GM21381 (cell line): ENCODE results near the gene PRDM2.
"Not testable (repeated sequence)": the region's sequence is repeated elsewhere in the genome, so short reads cannot be mapped to it uniquely, and the experiment has no call there.

ENCODE experiments used
- ATAC-seq: cut with Tn5 transposase; IDR thresholded peaks from one replicate; pipeline ENCODE4 v1.9.1; 2021; ENCODE audit warnings: mild to moderate bottlenecking, moderate library complexity; ENCODE audit not compliant: unreplicated experiment

PRDM2 gene

DNA sequence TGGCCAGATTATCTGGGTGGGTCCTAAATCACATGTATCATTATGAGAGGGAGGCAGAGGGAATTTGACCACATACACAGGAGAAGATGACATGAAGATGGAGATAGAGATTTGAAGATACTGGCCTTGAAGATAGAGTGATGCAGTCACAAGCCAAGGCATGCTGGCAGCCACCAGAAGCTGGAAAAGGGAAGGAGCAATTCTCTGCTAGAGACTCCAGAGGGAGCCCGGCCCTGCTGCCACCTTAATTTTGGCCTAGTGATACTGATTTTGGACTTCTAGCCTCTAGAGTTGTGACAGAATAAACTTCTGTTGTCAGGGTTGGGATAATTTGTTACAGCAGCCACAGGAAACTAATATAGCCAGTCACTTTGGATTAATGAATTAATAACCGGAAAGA lies 2.2 kb upstream of the PRDM2 start:
- ATAC-seq = no peak

DNA sequence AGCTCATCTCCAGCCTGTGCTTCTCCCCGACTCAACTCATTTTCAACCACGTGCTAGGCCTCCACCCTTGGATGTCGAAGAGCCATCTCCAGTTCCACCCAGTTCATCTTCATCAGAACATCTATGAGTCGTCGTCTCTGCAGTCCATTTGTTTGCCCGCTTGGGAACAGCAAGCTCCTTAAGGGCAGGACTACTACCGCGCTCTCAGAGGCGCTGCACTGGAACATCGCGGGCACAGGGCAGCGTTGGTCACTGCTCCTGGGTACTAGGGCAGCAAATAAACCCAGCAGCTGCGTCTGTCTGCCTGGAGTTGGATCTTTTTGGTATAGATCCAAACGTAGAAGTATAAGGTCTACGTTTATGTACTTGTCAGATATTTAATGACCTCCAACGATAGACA lies 478 bp upstream of the PRDM2 start:
- no peak for ATAC-seq

GRCh38 chr1:13700521-13701270 lies 708 bp downstream of the PRDM2 start:
- ATAC-seq = peak; percentile 41

DNA sequence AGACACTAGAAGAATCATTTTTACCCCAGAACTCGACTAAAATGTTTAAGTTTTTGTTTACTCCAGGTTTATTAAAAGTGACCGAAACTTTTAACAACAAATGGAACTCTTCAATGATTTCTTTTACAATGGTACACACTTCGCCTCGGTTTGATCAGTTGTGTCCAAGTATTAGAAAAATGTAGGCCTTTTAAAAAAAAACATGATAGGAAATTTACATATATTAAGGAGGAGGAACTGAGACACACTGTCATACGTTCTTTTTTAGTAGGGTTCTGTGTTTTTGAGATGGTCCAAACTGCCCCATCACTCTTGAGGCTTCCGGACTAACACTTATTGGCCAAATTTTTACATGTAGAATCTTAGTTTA lies 1.3 kb downstream of the PRDM2 start:
- ATAC-seq = no peak

DNA sequence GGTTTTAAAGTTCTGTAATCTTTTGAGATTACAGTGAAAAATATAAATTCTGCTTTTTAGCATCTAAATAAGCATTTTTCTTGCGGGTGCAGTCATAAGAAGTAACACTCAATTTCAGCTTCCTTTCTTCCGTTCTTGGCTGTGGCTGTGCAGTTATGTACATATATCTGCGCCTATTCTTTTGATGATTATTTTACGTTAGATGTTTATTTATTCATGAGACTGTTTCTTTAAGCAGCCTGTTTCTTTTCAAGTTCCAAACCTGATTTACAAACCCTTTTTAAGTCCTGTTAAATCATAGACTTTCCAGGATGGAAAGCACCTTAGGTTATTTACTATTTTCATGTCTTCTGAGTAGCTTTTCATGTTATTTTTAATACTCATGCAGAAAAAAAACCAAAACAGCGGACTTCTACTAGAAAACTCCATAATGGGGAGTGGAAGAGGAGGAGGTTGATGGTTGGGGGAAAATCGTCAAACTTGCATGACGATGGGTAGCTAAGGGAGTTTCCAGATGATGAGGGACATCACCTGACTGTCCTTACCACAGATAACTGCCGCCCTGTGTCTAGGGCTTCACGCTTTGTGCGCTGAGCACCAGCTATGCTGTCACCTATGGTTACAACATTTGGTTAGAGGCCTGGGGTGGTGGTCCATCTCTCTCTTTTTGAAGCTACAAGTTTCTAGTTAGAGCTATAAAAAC lies 2.6 kb downstream of the PRDM2 start:
- ATAC-seq = peak; percentile 66

GRCh38 chr1:13703128-13703513 lies 3.1 kb downstream of the PRDM2 start:
- no peak for ATAC-seq

DNA sequence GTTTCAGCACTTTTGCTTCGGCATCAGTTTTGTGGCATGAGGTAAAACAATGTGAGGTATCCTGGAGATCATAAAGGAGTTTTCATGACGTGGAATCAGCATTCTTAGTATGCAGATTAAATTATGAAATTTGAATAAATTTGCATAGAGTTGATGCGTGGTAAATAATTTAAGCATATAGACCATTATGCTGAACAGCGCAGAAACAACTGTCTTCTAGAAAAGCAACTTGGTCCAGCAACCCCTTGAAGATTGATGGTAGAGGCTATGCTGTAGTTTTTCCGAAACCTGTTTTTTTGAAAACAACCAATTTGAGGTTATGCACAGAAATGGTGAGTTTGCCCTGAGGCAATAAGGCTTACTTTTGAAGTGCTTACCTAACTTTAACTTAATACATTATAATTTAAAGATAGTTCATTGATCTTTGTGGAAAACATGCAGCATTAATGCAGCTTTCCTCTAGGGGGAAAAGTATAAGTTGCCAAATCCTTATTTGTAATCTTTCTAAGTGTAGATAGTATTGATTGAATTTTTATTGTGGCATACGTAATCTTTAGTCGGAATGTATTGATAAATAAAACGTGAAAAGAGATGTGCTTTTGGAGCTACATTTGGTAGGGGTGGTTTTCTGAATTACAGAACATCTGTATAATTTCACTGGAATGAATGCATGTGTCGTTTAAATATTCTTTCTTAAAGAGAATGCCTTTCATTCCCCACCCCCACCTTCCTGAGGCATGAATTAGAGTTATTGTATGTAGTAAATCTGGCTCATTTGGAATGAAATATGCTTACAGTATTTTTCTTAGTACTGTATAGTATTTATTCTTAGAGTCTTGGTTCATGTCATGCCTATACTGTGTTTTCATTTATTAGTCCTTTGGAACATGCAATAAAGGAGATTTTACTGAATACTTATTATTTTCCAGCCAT lies 3.8 kb downstream of the PRDM2 start:
- ATAC-seq = no peak

DNA sequence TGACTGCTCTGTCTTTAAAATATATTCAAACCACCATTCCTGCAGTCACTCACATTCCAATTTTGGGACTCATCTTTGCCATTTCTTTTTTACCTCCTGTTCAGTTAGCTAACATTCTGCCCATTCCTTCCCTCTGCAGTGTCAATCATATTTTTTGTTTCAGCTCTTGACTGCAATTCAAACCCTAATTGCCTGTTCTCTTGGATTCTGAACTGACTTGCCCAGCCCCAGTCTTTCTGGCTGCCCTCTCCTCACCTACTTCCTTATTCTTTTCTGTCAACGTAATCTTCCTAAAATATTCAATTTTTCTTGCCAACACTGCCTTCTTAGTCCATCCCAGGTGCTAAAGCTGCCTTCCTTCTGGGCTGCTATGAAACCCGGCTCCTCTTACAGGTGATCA lies 6.1 kb downstream of the PRDM2 start:
- ATAC-seq = no peak

DNA sequence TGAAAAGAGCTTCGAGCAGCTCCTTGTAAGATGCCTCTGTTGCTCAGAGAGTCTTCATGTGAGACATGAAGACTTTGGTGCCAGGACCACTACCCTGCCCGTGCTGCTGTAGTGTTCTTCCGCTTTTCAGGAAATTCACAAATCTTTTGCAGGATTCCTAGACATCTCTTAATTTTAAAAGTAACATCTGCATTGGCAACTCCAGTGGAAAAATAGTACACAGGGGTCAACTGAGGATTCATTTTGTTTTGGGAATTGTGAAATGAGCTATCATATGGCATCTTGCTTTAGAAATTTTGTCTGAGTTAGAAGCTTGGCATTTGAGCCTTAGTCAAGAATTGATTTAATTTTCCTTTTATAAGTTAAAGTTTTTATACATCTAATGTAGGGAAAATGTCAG lies 7.2 kb downstream of the PRDM2 start:
- no peak for ATAC-seq

- no peak for ATAC-seq
Measured at GRCh38 chr1:13708380-13708982, 8.5 kb downstream of the PRDM2 start.

- no peak for ATAC-seq
Measured at GRCh38 chr1:13710086-13710485, 10.1 kb downstream of the PRDM2 start.

GRCh38 chr1:13714851-13715250 lies 14.9 kb downstream of the PRDM2 start:
- ATAC-seq = no peak

- not testable (repeated sequence) for ATAC-seq
Measured at GRCh38 chr1:13715616-13716287, 15.8 kb downstream of the PRDM2 start.

DNA sequence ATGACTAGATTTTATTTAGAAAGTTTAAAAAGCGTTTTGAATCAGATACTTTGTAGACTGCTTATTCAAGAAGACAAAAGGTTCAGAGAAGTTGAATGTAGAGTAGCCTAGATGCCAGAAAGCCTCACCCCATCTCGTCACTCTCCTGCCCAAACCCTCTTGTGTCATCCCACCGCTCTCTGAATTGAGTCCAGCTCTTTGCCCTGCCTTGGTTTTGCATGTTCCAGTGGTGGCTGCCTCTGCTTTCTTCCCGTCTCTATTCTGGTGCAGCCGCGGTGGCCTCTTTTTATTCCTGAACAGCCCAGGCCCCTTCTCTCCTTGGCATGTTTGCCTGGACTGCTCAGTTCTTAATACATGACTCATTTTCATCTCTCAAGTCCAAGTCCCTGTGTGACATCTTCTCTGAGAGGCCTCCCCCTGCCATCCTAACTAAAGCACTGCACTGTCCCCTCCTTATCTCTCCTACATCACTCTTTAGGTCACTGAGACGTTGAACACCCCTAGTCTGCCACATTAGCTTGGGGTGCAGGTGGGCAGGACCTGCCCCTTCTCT lies 22.9 kb downstream of the PRDM2 start:
- ATAC-seq = no peak

DNA sequence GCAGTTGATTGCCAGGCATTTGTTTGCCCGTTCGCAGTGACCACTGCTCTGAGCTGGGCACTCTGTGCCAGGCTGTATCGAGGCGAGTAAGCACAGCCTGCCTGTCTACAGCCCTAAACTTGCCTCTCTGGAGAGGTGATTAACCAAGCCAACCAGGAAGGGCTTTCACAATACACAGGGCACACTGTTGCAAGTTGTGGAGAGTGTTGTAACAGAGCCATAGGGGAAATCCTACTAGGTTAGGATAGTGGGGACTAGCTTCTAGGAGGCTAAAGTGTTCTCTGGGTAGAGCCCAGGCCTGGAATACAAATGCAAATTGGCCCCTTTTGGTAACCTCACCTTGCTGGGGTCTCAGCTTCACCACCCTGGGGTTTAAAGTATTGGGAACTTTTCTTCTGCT lies 23.8 kb downstream of the PRDM2 start:
- ATAC-seq = no peak

DNA sequence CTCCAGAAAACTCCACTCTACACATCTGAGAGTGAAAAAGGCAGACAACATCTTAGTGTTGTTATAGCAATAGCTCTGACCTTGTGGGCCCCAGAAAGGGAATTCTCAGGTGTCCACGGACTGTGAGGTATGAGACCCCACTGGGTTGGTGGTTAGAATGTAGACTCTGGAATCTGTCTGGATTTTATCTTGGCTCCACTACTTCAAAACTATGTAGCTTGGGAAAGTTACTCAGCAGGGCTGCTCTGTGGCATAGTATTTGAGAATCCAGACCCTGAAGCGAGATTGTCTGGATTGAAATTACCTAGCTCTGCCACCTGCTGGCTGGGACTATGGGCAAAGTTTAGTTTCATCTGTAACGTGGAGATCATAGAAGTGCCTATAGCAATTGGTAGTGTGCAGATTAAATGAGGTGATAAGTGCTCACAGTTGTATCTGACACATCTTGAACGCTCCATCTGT lies 25.8 kb downstream of the PRDM2 start:
- ATAC-seq = no peak

DNA sequence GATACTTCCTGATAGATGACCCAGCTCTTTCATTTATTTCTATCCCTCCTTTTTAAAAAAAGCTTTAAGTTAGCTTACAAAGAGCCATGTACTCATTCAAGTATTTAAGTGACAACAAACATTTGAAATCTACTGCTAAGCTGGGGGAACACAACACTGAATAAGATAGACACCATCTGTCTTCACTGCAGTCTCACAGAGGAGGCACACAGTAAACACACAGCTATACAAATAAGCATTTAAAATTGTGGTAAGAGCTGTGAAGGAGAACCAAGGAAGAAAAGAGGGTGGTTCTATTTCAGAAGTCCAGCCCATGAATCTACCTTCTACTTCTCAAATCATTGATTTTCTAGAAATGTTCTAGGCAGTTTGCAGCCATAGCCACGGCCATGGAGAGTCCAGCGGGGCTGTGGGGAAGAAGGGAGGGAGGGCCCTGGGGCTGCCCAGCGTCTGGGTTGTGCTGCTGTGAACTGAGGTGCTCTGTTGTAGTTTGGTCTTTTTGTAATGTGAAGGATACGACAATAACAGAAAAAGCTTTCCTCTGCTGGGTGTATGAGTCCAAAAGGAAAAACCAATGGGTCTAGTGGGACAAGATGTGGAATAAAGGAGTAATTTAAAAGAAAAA lies 28.2 kb downstream of the PRDM2 start:
- ATAC-seq = no peak

DNA sequence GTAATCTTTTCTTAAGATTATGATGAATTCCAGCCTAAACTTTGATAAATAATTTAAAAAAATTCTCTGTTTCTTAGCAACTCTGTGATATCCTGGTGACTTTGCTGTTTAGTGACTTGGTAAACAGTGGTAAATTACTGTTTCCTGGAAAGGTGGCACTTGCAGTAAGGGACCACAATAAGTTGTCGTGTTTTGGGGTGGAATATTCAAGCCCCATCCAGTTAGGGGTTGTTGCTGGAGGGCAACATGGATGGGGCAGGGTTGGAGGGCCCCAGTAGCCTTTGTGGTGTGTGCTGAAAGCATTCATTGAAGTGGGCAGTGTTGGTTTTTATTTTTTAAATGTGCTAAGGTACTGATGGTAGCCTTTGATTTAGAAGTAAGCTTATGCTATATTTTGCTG lies 30.3 kb downstream of the PRDM2 start:
- no peak for ATAC-seq

- peak; percentile 91 for ATAC-seq
Measured at GRCh38 chr1:13730751-13731482, 30.9 kb downstream of the PRDM2 start.
